ENCODE results near the gene TPK1.

Gene TPK1

GRCh38 chr7:144817001-144817400 lies 18.9 kb downstream of the TPK1 start:
- H3K27ac ChIP-seq (ENCODE audit: low read depth, low read length), result no peak overlapping the region
- no peak overlapping the region for H3K4me2 ChIP-seq (ENCODE audit: low read length)
- no peaks in the 10 kb centered on the region for H4K20me1 ChIP-seq (ENCODE audit: control insufficient read depth, insufficient read depth, low read depth, low read length)
- H3K79me2 ChIP-seq (ENCODE audit: control insufficient read depth, low read length), result no peaks in the 10 kb centered on the region
- no peaks in the 10 kb centered on the region for H3K9me2 ChIP-seq (replicated peaks; ENCODE audit: control insufficient read depth, low read length)
- H3K9me3 ChIP-seq (ENCODE audit: control insufficient read depth, insufficient read depth, low read length), result no peaks in the 10 kb centered on the region
- H3K4me3 ChIP-seq (ENCODE audit: low read length), result no peak overlapping the region
- H3K4me1 ChIP-seq (ENCODE audit: control insufficient read depth, low read length), result peaks cover 65% of the 10 kb centered on the region
- no peaks in the 10 kb centered on the region for H3K27me3 ChIP-seq (ENCODE audit: control insufficient read depth, low read length)
- H3K36me3 ChIP-seq (ENCODE audit: control insufficient read depth, low read length), result no peaks in the 10 kb centered on the region
- TF ChIP-seq, protein P1, sequence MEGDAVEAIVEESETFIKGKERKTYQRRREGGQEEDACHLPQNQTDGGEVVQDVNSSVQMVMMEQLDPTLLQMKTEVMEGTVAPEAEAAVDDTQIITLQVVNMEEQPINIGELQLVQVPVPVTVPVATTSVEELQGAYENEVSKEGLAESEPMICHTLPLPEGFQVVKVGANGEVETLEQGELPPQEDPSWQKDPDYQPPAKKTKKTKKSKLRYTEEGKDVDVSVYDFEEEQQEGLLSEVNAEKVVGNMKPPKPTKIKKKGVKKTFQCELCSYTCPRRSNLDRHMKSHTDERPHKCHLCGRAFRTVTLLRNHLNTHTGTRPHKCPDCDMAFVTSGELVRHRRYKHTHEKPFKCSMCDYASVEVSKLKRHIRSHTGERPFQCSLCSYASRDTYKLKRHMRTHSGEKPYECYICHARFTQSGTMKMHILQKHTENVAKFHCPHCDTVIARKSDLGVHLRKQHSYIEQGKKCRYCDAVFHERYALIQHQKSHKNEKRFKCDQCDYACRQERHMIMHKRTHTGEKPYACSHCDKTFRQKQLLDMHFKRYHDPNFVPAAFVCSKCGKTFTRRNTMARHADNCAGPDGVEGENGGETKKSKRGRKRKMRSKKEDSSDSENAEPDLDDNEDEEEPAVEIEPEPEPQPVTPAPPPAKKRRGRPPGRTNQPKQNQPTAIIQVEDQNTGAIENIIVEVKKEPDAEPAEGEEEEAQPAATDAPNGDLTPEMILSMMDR (IDR thresholded peaks at IDR 0.05; ENCODE audit: low read depth, low read length, poor library complexity, severe bottlenecking), result no peak
- no peak for TF ChIP-seq EZH2phosphoT487 (IDR thresholded peaks at IDR 0.05; ENCODE audit: borderline replicate concordance, low read length)
- peaks cover 8% of the 10 kb centered on the region; the same call in 1 of the 2 replicates for H3F3A ChIP-seq (ENCODE audit: control insufficient read depth, insufficient read depth)

DNA sequence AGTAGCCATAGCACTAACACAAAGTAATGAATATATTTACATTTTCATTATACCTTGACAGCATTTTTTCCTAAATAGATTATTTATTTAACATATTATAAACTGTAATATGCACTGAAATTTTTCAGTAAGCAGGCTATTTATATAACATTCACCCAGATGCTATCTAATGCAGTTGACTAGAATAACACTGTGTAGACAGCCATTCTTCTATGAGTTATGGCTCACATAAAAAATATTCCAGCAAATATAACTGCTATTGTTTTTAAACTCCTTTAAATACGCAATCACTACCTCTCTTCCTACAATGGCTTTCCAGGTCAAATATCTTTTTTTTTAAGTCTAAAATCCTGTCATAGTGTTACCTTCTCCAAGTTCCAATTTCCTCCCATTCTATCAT lies 21.6 kb downstream of the TPK1 start:
- no peaks in the 10 kb centered on the region for H4K20me1 ChIP-seq (ENCODE audit: control insufficient read depth, insufficient read depth, low read depth, low read length)
- no peak overlapping the region for H3K4me2 ChIP-seq (ENCODE audit: low read length)
- no peaks in the 10 kb centered on the region for H3K9me2 ChIP-seq (replicated peaks; ENCODE audit: control insufficient read depth, low read length)
- no peaks in the 10 kb centered on the region for H3K79me2 ChIP-seq (ENCODE audit: control insufficient read depth, low read length)
- peaks cover 53% of the 10 kb centered on the region for H3K4me1 ChIP-seq (ENCODE audit: control insufficient read depth, low read length)
- H3K4me3 ChIP-seq (ENCODE audit: low read length), result no peak overlapping the region
- H3K36me3 ChIP-seq (ENCODE audit: control insufficient read depth, low read length), result no peaks in the 10 kb centered on the region
- no peaks in the 10 kb centered on the region for H3K9me3 ChIP-seq (ENCODE audit: control insufficient read depth, insufficient read depth, low read length)
- H3K27me3 ChIP-seq (ENCODE audit: control insufficient read depth, low read length), result no peaks in the 10 kb centered on the region
- no peak overlapping the region for H3K27ac ChIP-seq (ENCODE audit: low read depth, low read length)
- TF ChIP-seq, protein P1 (IDR thresholded peaks at IDR 0.05; ENCODE audit: low read depth, low read length, poor library complexity, severe bottlenecking), result no peak
- TF ChIP-seq EZH2phosphoT487 (IDR thresholded peaks at IDR 0.05; ENCODE audit: borderline replicate concordance, low read length), result no peak
- peaks cover 8% of the 10 kb centered on the region; the same call in 1 of the 2 replicates for H3F3A ChIP-seq (ENCODE audit: control insufficient read depth, insufficient read depth)

DNA sequence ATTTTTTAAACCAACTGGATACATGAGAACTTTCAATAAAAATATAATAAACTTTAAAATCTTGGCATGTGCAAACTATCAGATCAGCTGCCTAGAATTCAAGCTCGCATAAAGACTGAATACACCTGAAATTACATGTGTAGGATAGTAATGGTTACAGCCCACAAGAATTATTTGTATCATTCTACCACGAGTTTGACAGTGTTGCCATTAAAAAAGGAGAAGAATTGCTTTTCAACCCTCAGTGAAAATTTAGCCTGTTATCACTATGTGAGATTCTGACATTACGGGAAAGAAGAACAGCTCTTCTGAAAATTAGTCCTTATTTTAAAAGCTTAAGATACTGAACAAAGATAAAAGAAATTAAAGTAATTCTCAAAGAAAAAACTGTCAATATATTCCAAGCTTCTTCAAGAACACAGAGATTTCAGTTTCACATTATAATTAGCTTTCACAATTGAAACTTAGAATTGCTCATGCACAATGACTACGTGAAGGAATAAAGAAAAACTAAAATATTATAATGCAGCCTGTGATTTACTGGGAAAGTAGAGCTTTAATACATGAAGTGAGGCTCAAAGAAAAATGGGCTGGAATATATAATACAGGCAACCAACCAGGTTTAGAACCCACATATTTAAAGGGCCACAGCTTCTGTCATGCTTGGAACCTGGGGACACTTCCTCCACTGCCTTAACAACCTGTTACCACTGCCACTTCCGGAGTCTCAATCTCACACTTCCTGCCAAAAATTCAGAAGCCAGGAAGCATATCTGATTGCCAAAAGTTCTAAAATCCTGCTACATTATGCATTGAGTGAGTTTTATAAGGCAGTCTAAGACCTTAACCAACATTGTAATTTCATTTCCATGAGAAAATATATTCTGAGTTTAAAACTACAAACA lies 23.2 kb downstream of the TPK1 start:
- Histone ChIP-seq H3K27ac (ENCODE audit: low read depth, low read length) (no peak overlapping the region), H3K79me2 (ENCODE audit: control insufficient read depth, low read length) (no peaks in the 10 kb centered on the region), H3K4me2 (ENCODE audit: low read length) (peak overlapping the region; percentile 34), H3K36me3 (ENCODE audit: control insufficient read depth, low read length) (no peaks in the 10 kb centered on the region), H4K20me1 (ENCODE audit: control insufficient read depth, insufficient read depth, low read depth, low read length) (no peaks in the 10 kb centered on the region), H3K9me2 (replicated peaks; ENCODE audit: control insufficient read depth, low read length) (no peaks in the 10 kb centered on the region), H3K9me3 (ENCODE audit: control insufficient read depth, insufficient read depth, low read length) (no peaks in the 10 kb centered on the region), H3K4me1 (ENCODE audit: control insufficient read depth, low read length) (peaks cover 49% of the 10 kb centered on the region), H3K27me3 (ENCODE audit: control insufficient read depth, low read length) (no peaks in the 10 kb centered on the region), H3K4me3 (ENCODE audit: low read length) (peak overlapping the region; percentile 7), H3F3A (ENCODE audit: control insufficient read depth, insufficient read depth) (peaks cover 11% of the 10 kb centered on the region; the same call in 1 of the 2 replicates)
- TF ChIP-seq, protein P1 (IDR thresholded peaks at IDR 0.05; ENCODE audit: low read depth, low read length, poor library complexity, severe bottlenecking), result no peak
- no peak for TF ChIP-seq EZH2phosphoT487 (IDR thresholded peaks at IDR 0.05; ENCODE audit: borderline replicate concordance, low read length)

Data from DOHH2 (cell line).